IMR-90 (cell line): ENCODE results near the gene GSTO1.

Experiments used
- BHLHE40 ChIP-seq: fragments of 150-350 bp; IDR thresholded peaks from 2 replicates; pipeline ENCODE4 v1.6.1; 2016; ENCODE audit warnings: mild to moderate bottlenecking, low read depth, low read length
- CEBPB ChIP-seq: IDR thresholded peaks from 2 replicates; pipeline ENCODE4 v1.6.1; 2012; ENCODE audit warnings: low read depth, low read length, improper control_type of control experiment
- ELK1 ChIP-seq: fragments of 150-350 bp; IDR thresholded peaks from 2 replicates; pipeline ENCODE4 v1.6.1; 2016; ENCODE audit warnings: low read depth, mild to moderate bottlenecking, low read length, moderate library complexity, borderline replicate concordance
- FOS ChIP-seq: fragments of 150-350 bp; IDR thresholded peaks from 2 replicates; pipeline ENCODE4 v1.6.1; 2016; ENCODE audit warnings: low read depth, low read length
- MAFK ChIP-seq: IDR thresholded peaks from 2 replicates; pipeline ENCODE4 v1.6.1; 2012; ENCODE audit warnings: low read depth, low read length, improper control_type of control experiment
- NFE2L2 ChIP-seq: fragments of 150-350 bp; IDR thresholded peaks from 2 replicates; pipeline ENCODE4 v1.6.1; 2016; ENCODE audit warnings: low read depth, mild to moderate bottlenecking, low read length
- POLR2A ChIP-seq: IDR thresholded peaks from 2 replicates; pipeline ENCODE4 v1.6.1; 2012; ENCODE audit warnings: mild to moderate bottlenecking, low read depth, low read length
- RAD21 ChIP-seq: IDR thresholded peaks from 2 replicates; pipeline ENCODE4 v1.6.1; 2012; ENCODE audit warnings: low read length, improper control_type of control experiment
- RCOR1 ChIP-seq: IDR thresholded peaks from 2 replicates; pipeline ENCODE4 v1.6.1; 2012; ENCODE audit warnings: mild to moderate bottlenecking, low read length, improper control_type of control experiment; ENCODE audit not compliant: insufficient replicate concordance
- RFX5 ChIP-seq: IDR thresholded peaks from 2 replicates; pipeline ENCODE4 v1.8.0; 2012; ENCODE audit warnings: low read depth, mild to moderate bottlenecking, low read length, moderate library complexity
- SMC3 ChIP-seq: fragments of 150-350 bp; IDR thresholded peaks from 2 replicates; pipeline ENCODE4 v1.6.1; 2016; ENCODE audit warnings: low read depth, mild to moderate bottlenecking, antibody characterized with exemption, low read length, moderate library complexity
- TF ChIP-seq, protein P1 (sequence below): fragments of 150-350 bp; IDR thresholded peaks from 2 replicates; pipeline ENCODE4 v1.6.1; 2017; ENCODE audit warnings: mild to moderate bottlenecking, antibody characterized with exemption, low read length, low read depth
- TF ChIP-seq, protein P2 (sequence below): conservative IDR thresholded peaks from 2 replicates; pipeline ENCODE4 v1.5.1; 2012; ENCODE audit warnings: mild to moderate bottlenecking, low read depth, low read length, improper control_type of control experiment

GRCh38 chr10:104253106-104253505, 1.6 kb upstream of the GSTO1 start:
- TF ChIP-seq POLR2A (no peak), BHLHE40 (no peak), SMC3 (no peak), NFE2L2 (no peak), RAD21 (no peak), CEBPB (no peak), MAFK (no peak), FOS (no peak), ELK1 (no peak), RFX5 (no peak), RCOR1 (no peak)
- TF ChIP-seq, protein P1, sequence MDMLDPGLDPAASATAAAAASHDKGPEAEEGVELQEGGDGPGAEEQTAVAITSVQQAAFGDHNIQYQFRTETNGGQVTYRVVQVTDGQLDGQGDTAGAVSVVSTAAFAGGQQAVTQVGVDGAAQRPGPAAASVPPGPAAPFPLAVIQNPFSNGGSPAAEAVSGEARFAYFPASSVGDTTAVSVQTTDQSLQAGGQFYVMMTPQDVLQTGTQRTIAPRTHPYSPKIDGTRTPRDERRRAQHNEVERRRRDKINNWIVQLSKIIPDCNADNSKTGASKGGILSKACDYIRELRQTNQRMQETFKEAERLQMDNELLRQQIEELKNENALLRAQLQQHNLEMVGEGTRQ: no peak
- TF ChIP-seq, protein P2, sequence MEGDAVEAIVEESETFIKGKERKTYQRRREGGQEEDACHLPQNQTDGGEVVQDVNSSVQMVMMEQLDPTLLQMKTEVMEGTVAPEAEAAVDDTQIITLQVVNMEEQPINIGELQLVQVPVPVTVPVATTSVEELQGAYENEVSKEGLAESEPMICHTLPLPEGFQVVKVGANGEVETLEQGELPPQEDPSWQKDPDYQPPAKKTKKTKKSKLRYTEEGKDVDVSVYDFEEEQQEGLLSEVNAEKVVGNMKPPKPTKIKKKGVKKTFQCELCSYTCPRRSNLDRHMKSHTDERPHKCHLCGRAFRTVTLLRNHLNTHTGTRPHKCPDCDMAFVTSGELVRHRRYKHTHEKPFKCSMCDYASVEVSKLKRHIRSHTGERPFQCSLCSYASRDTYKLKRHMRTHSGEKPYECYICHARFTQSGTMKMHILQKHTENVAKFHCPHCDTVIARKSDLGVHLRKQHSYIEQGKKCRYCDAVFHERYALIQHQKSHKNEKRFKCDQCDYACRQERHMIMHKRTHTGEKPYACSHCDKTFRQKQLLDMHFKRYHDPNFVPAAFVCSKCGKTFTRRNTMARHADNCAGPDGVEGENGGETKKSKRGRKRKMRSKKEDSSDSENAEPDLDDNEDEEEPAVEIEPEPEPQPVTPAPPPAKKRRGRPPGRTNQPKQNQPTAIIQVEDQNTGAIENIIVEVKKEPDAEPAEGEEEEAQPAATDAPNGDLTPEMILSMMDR: no peak
